ENCODE measurements around the gene ADARB2.

Gene ADARB2

DNA sequence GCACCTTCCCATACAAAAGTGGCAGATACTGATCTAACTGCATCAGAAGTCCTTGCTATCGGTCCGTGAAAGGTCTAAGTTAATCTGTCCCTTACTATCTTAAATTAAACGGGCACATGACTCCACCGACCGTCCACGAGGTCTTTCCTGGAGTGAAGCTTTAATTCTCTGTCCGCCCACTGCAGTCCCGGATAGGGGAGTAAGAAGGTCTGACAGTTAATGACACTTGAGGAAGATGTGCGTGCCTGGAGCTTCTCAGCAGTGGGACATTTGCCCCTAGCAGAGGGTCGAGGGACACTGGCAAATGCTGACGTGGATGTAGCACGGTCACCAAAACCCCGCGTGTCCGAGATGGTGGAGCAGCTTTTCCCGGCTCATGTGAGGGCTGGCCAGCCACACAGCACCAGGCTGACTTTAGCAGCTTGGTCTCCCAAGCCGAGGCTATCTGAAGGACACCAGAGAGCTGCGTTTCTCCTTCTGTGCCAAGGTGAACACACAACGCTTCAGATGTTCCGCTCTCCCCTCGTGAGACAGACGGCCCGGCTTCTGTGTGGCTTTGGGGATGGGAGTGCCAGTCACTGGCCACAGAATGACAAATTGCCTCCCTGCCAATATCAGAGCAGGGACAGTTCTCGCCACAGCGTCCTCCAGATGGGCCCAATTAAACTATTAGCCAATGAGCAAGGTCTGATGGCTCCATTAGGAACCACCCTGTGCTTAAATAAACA, 86.6 kb downstream of the ADARB2 start:
- H3K9me3 Mint-ChIP-seq = no peaks in the 10 kb centered on the region
- no peaks in the 10 kb centered on the region for H3K36me3 Mint-ChIP-seq (ENCODE audit: insufficient read depth)
- no peaks in the 10 kb centered on the region for H3K4me1 Mint-ChIP-seq (ENCODE audit: low read depth in 2 of 2)
- H3K27me3 Mint-ChIP-seq = peaks cover 17 to 37% of the 10 kb centered on the region in 2 donors
- ATAC-seq (replicated peaks) (no peak), DNase-seq (no peak)
- H3K27ac Mint-ChIP-seq = no peak overlapping the region
- no peak overlapping the region for H3K4me3 Mint-ChIP-seq

DNA sequence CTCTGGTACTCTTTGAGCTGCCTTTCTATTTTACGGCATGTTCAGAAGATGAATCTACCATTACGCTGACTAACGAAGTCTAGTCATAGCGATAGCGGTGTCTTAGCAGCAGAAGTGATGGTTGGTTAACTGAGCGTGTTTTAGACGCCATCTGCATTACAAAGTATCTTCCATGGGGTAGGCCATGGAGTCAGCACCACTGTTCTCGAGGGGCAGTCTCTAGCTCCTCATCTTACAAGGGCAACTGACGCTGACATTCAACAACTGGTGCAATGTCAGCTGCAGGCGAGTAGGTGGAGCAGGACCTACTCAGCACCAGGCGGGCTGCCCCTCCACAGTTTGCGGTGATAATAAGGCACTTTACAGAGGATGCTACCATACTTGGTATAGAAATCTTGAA, 88.7 kb downstream of the ADARB2 start:
- DNase-seq = no peak
- no peaks in the 10 kb centered on the region for H3K4me1 Mint-ChIP-seq (ENCODE audit: low read depth in 2 of 2)
- H3K27ac Mint-ChIP-seq = no peak overlapping the region
- no peak overlapping the region for H3K4me3 Mint-ChIP-seq
- no peaks in the 10 kb centered on the region for H3K9me3 Mint-ChIP-seq
- peaks cover 26 to 58% of the 10 kb centered on the region in 2 donors for H3K27me3 Mint-ChIP-seq
- ATAC-seq (replicated peaks) = no peak
- no peaks in the 10 kb centered on the region for H3K36me3 Mint-ChIP-seq (ENCODE audit: insufficient read depth)

DNA sequence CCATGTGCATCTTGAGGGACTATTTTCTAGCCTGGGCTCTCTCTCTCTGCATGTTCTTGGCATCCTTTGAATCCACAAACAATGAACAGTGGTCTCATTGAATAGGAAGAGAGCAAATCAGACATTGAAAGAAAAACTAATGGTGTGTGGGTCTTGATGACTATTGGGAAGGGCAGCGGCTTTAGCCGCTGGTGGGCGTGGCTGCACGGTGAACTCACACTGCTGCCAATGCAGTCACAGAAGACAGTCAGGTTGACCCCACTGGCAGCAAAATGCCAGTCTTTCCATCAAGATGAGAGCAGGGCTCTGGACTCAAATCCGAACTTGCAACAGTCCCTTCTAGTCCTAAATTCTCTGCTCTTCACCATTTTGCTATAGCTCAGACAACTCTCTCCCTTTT, 91.0 kb downstream of the ADARB2 start:
- Mint-ChIP-seq H3K9me3 (no peaks in the 10 kb centered on the region), H3K27ac (no peak overlapping the region), H3K27me3 (peaks cover 21 to 56% of the 10 kb centered on the region in 2 donors), H3K36me3 (ENCODE audit: insufficient read depth) (no peaks in the 10 kb centered on the region), H3K4me1 (ENCODE audit: low read depth in 2 of 2) (no peaks in the 10 kb centered on the region), H3K4me3 (no peak overlapping the region)
- DNase-seq (no peak), ATAC-seq (replicated peaks) (no peak)

DNA sequence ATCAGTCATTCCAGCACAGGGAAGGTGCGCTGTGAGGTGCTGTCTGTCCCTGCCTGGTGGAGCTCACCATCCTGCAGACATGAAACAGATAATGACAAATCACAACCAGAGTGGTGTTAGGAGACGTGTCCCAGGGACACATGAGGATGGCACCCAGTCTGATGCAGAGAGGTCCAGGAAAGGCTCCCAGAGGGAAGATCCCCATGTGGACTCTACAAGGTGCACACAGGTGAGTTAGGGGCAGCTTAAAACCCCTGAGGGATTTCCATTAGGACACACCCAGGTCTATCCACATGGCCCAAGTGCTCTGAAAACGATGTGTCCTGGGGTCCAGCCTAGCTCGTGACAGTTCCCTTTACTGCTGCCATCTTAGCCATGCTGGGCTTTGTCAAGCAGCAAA, 91.4 kb downstream of the ADARB2 start:
- Mint-ChIP-seq H3K9me3 (no peaks in the 10 kb centered on the region), H3K4me1 (ENCODE audit: low read depth in 2 of 2) (no peaks in the 10 kb centered on the region), H3K4me3 (no peak overlapping the region), H3K27me3 (peaks cover 21 to 51% of the 10 kb centered on the region in 2 donors), H3K36me3 (ENCODE audit: insufficient read depth) (no peaks in the 10 kb centered on the region), H3K27ac (no peak overlapping the region)
- ATAC-seq (replicated peaks) (no peak), DNase-seq (no peak)

DNA sequence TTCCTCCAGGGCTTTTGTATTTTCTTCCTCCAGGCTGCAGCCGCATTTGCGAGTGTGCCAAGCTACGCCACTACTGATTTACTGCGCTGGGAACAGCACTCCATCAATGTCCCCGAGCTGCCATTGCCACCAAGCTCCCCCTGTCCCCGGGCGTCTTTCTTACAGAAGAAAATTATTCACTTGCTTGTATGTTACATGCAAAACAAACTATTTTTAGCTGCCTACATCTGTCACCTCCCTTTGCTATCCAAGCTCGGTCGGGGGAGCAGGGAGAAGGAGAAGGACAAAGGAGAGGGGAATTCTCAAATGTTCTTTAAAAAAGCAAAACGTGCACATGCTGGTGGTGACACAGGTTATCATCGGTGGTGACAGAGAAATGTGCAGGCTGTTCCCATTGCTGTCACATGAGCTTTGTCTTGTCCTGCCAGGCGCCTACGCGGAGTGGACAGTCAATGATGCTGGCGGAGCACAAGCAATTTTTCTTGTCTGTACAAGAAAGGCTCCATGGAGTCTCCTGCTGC, 93.1 kb downstream of the ADARB2 start:
- peaks cover 17 to 35% of the 10 kb centered on the region in 2 donors for H3K27me3 Mint-ChIP-seq
- H3K36me3 Mint-ChIP-seq (ENCODE audit: insufficient read depth) = no peaks in the 10 kb centered on the region
- no peak for ATAC-seq (replicated peaks)
- no peak overlapping the region for H3K27ac Mint-ChIP-seq
- DNase-seq = no peak
- H3K9me3 Mint-ChIP-seq = no peaks in the 10 kb centered on the region
- no peaks in the 10 kb centered on the region for H3K4me1 Mint-ChIP-seq (ENCODE audit: low read depth in 2 of 2)
- no peak overlapping the region for H3K4me3 Mint-ChIP-seq

DNA sequence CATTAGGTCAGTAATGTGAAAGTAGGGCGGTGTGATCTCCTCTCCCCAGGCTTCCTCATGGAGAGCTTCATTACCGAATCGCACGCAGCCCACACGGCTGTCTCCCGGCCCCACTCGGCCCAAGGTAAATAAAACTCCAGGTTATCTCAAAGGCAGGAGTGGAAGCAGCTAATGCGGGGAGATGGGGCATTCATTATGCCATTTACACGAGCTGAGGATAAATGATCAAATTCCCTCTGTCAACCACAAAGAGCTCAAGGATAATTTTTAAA, 93.5 kb downstream of the ADARB2 start:
- H3K27ac Mint-ChIP-seq = no peak overlapping the region
- no peaks in the 10 kb centered on the region for H3K9me3 Mint-ChIP-seq
- DNase-seq (no peak), ATAC-seq (replicated peaks) (no peak)
- no peak overlapping the region for H3K4me3 Mint-ChIP-seq
- no peaks in the 10 kb centered on the region for H3K4me1 Mint-ChIP-seq (ENCODE audit: low read depth in 2 of 2)
- no peaks in the 10 kb centered on the region for H3K36me3 Mint-ChIP-seq (ENCODE audit: insufficient read depth)
- peaks cover 17 to 32% of the 10 kb centered on the region in 2 donors for H3K27me3 Mint-ChIP-seq

DNA sequence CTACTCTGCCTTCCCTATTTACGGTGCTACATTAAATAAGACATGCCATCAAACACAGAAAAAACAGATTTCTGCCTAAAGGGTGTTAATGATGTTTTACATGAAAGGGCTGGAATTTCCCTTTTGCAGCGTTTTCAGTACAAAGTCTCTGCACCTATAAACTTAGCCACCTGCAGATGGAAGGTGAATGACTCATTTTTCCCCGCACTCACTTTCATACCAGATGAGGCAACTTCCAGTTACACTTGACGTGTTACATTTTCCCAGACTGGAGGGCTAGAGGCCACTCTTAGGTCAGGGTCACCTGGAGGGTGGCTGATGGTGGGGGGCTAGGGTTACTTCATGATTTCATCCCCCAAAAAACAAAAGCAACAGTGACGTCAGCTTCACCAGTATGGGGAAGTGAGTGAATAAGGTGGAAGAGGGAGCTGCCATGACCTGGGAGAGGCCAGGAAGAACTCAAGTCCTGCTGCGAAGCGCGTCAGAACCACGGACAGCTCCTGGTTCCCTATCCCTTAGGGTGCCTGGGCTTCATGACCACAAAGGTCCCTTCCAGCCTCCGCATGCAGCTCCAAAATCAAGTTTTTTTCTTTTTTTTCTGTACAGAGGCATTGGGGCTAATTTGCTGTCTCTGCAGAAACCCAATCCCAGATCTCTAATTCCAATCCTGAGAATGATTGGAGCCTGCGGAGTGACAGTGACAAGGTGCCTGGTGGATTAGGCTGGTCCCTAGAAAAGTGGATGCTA, 94.0 kb downstream of the ADARB2 start:
- Mint-ChIP-seq H3K27ac (no peak overlapping the region), H3K4me1 (ENCODE audit: low read depth in 2 of 2) (no peaks in the 10 kb centered on the region), H3K9me3 (no peaks in the 10 kb centered on the region), H3K36me3 (ENCODE audit: insufficient read depth) (no peaks in the 10 kb centered on the region), H3K27me3 (peaks cover 17 to 32% of the 10 kb centered on the region in 2 donors), H3K4me3 (no peak overlapping the region)
- ATAC-seq (replicated peaks) = peak; percentile 27
- no peak for DNase-seq

DNA sequence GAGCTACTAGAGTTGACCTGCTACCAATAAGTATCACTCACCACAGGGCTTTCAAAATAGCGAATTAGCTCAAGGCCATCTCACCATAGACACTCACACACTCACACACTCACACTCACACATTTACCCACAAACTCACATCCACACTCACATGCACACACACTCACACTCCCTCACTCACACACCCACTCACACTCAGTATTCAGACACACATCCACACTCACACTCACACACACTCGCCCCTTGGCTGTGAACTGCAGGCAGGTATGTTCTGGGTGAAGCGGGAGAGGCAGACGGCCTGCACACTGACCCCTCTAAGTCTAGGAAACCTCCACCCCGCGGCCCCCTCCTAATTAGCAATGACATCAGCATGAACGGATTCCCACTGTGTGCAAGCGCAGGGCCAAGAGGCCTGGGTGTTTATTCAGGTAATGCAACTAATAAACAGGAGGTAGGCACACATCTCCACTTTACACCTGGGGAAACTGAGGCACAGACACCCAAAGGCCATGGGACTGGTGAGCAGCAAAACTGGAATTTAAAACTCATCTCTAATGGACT, 94.6 kb downstream of the ADARB2 start:
- Mint-ChIP-seq H3K36me3 (ENCODE audit: insufficient read depth) (no peaks in the 10 kb centered on the region), H3K4me1 (ENCODE audit: low read depth in 2 of 2) (no peaks in the 10 kb centered on the region), H3K4me3 (no peak overlapping the region), H3K9me3 (no peaks in the 10 kb centered on the region), H3K27ac (no peak overlapping the region), H3K27me3 (peaks cover 21 to 32% of the 10 kb centered on the region in 2 donors)
- ATAC-seq (replicated peaks) (no peak), DNase-seq (no peak)

DNA sequence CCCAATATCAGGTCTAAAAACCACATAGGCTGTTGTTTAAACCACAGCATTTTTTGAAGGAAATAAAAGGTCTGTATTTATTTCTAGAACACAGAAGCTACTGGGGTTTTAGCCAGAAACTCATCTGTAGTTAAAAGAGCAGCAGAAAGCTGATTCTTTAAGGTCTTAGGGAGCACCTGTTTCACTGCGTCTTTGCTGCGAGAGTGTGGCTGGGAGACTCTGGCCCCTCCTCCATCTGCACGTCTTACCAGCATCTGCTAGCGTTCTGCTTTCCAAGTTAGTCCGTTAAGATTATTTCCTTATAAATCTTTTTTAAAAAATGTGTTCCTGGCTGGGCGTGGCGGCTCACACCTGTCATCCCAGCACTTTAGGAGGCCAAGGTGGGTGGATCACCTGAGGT, 95.9 kb downstream of the ADARB2 start:
- Mint-ChIP-seq H3K27me3 (peaks cover 23 to 32% of the 10 kb centered on the region in 2 donors), H3K27ac (no peak overlapping the region), H3K4me3 (no peak overlapping the region), H3K36me3 (ENCODE audit: insufficient read depth) (no peaks in the 10 kb centered on the region), H3K9me3 (no peaks in the 10 kb centered on the region), H3K4me1 (ENCODE audit: low read depth in 2 of 2) (no peaks in the 10 kb centered on the region)
- DNase-seq (no peak), ATAC-seq (replicated peaks) (no peak)

DNA sequence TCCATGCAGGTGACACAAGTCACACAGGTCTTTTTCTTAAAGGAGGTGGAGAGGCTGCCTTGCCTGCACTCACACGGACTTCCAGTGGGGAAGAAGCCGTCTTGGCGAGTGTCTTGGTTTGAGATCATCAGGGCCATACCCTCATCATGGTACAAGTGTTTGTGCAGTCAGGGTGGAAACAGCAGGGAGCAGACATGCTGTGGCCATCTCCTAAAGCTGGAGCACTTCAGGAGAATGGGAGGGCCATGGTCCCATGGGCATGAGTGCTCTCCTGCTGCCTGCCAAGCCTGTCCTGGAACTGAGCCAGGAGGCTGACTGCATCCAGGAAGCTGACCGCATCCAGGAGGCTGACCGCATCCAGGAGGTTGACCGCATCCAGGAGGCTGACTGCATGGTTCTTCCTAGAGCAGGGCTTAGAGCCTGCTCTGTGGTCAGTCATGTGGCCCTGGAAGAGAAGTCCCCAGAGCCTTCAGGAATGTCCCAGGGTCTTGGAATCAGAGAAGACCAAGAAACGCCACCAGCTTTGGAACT, 98.4 kb downstream of the ADARB2 start:
- DNase-seq (no peak), ATAC-seq (replicated peaks) (no peak)
- no peaks in the 10 kb centered on the region for H3K9me3 Mint-ChIP-seq
- H3K27ac Mint-ChIP-seq = no peak overlapping the region
- H3K4me1 Mint-ChIP-seq (ENCODE audit: low read depth in 2 of 2) = no peaks in the 10 kb centered on the region
- no peak overlapping the region for H3K4me3 Mint-ChIP-seq
- H3K36me3 Mint-ChIP-seq (ENCODE audit: insufficient read depth) = no peaks in the 10 kb centered on the region
- H3K27me3 Mint-ChIP-seq = peaks cover 21 to 23% of the 10 kb centered on the region in 2 donors

DNA sequence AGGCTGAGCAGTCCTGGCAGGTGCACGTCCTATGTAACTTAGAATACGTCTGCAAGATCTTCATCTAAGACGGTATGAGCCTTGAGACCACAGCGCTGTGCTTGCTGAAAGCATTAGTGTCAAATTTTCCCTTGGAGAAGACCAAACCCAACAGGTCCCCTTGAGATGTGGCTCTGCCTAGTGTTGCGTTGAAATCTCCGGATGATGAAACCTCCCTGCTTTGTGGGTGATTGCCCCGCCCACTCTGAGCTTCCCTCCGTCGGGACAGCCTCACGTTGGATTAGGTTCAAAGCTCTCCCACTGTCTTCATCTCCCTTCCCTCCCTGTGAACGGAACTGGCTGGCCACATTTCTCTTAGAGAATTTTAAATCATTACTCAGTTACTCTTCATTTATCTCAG, 102.0 kb downstream of the ADARB2 start:
- no peak overlapping the region for H3K27ac Mint-ChIP-seq
- H3K27me3 Mint-ChIP-seq = peaks cover 35 to 49% of the 10 kb centered on the region in 2 donors
- H3K36me3 Mint-ChIP-seq (ENCODE audit: insufficient read depth) = no peaks in the 10 kb centered on the region

DNA sequence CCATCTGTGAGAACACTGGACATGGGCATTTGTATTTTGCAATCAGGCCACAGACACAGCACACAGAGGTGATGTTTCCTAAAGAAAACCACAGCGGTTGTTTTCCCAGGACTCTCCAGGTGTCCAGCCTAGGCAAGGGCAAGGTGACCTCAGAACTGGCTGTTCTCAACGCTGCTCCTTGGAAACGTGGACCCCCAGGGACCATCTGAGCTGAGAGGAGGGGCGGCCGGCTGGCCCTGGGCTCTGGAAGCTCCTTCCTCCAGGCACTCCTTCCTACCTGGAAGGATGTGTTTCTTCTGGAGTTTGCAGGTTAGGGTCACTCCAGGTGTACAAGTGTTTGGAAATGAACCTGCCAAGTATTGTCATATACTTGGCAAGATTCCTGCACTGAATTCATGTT, 103.1 kb downstream of the ADARB2 start:
- Mint-ChIP-seq H3K27me3 (peaks cover 44 to 60% of the 10 kb centered on the region in 2 donors), H3K4me3 (no peak overlapping the region), H3K36me3 (ENCODE audit: insufficient read depth) (no peaks in the 10 kb centered on the region), H3K27ac (no peak overlapping the region), H3K4me1 (ENCODE audit: low read depth in 2 of 2) (peaks cover 0 to 5% of the 10 kb centered on the region in 2 donors), H3K9me3 (no peaks in the 10 kb centered on the region)
- DNase-seq (no peak), ATAC-seq (replicated peaks) (no peak)

More for the DNA sequence above, 102.0 kb downstream of the ADARB2 start:
- Mint-ChIP-seq H3K4me1 (ENCODE audit: low read depth in 2 of 2) (peaks cover 0 to 5% of the 10 kb centered on the region in 2 donors), H3K4me3 (no peak overlapping the region), H3K9me3 (no peaks in the 10 kb centered on the region)
- DNase-seq (no peak), ATAC-seq (replicated peaks) (no peak)

DNA sequence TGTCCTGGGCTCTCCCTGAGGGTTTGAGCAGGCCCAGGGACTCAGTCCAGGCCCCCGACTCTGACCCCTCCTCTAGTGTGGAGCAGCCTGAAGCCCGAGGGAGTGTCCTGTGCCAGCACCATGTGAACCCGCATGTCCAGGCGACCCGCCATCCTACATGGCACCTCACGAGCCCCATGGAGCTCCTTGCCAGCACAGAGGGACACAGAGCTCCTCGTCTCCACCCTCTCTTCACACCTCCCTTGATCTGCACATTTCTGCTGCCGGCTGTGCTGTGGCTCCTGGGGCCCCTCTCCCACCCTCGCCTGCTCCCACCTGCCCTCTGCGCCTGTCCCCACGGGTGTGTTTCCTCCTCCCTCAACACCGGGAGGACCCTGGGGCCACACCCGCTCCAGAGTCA, 103.5 kb downstream of the ADARB2 start:
- H3K9me3 Mint-ChIP-seq = no peaks in the 10 kb centered on the region
- no peak overlapping the region for H3K4me3 Mint-ChIP-seq
- no peak for DNase-seq
- H3K27ac Mint-ChIP-seq = no peak overlapping the region
- H3K27me3 Mint-ChIP-seq = peaks cover 44 to 64% of the 10 kb centered on the region in 2 donors
- ATAC-seq (replicated peaks) = no peak
- H3K4me1 Mint-ChIP-seq (ENCODE audit: low read depth in 2 of 2) = peaks cover 0 to 5% of the 10 kb centered on the region in 2 donors
- H3K36me3 Mint-ChIP-seq (ENCODE audit: insufficient read depth) = no peaks in the 10 kb centered on the region

DNA sequence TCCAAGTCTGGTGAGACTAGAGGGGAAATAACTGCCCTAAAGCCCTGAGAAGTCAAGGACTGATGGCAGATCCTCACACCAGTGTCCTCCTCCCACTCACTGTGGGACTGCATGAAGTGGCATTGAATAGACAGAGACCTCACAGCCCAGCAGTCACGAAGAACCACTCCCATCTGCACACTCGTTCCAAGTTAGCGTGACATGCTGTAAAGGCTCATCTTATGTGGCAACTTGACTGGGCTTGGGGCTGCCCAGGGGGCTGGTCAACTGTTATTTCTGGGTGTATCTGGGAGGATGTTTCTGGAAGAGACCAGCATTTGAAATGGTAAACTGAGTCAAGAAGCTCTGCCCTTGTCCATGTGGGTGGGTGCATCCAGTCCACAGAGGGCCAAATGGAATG, 104.7 kb downstream of the ADARB2 start:
- no peaks in the 10 kb centered on the region for H3K36me3 Mint-ChIP-seq (ENCODE audit: insufficient read depth)
- H3K27me3 Mint-ChIP-seq = peaks cover 39 to 75% of the 10 kb centered on the region in 2 donors
- no peaks in the 10 kb centered on the region for H3K9me3 Mint-ChIP-seq
- ATAC-seq (replicated peaks) (no peak), DNase-seq (no peak)
- H3K27ac Mint-ChIP-seq = no peak overlapping the region
- no peak overlapping the region for H3K4me3 Mint-ChIP-seq
- H3K4me1 Mint-ChIP-seq (ENCODE audit: low read depth in 2 of 2) = peaks cover 0 to 5% of the 10 kb centered on the region in 2 donors
